EL (cell line): Measurements from ENCODE around the gene SZT2.

ENCODE experiments used
- DNase-seq: peaks from one replicate; pipeline ENCODE4 v3.0.0-alpha.2; 2016

SZT2 gene

GRCh38 chr1:43460988-43461693, 71.4 kb downstream of the SZT2 start:
- DNase-seq = no peak

GRCh38 chr1:43463479-43463878, 73.8 kb downstream of the SZT2 start:
- no peak for DNase-seq

GRCh38 chr1:43464681-43465504, 75.2 kb downstream of the SZT2 start:
- no peak for DNase-seq

- no peak for DNase-seq
Observed at GRCh38 chr1:43465505-43466067, 75.9 kb downstream of the SZT2 start.

- no peak for DNase-seq
Observed at GRCh38 chr1:43466403-43466802, 76.7 kb downstream of the SZT2 start.

- no peak for DNase-seq
Observed at GRCh38 chr1:43468414-43468813, 78.7 kb downstream of the SZT2 start.

- no peak for DNase-seq
Observed at GRCh38 chr1:43469932-43470331, 80.2 kb downstream of the SZT2 start.

GRCh38 chr1:43472087-43472462, 82.4 kb downstream of the SZT2 start:
- no peak for DNase-seq

- DNase-seq = peak; percentile 98
Observed at GRCh38 chr1:43472463-43473151, 82.9 kb downstream of the SZT2 start.

GRCh38 chr1:43473463-43473862, 83.8 kb downstream of the SZT2 start:
- DNase-seq = no peak

GRCh38 chr1:43475611-43476401, 86.1 kb downstream of the SZT2 start:
- peak; percentile 85 for DNase-seq

GRCh38 chr1:43477716-43478115, 88.0 kb downstream of the SZT2 start:
- DNase-seq = no peak

- no peak for DNase-seq
Observed at GRCh38 chr1:43479414-43479813, 89.7 kb downstream of the SZT2 start.

- no peak for DNase-seq
Observed at GRCh38 chr1:43481491-43481890, 91.8 kb downstream of the SZT2 start.

- DNase-seq = no peak
Observed at GRCh38 chr1:43482215-43482614, 92.5 kb downstream of the SZT2 start.

- no peak for DNase-seq
Observed at GRCh38 chr1:43484367-43484766, 94.7 kb downstream of the SZT2 start.

- no peak for DNase-seq
Observed at GRCh38 chr1:43488165-43488564, 98.5 kb downstream of the SZT2 start.

GRCh38 chr1:43491061-43491460, 101.4 kb downstream of the SZT2 start:
- no peak for DNase-seq

- peak; percentile 83 for DNase-seq
Observed at GRCh38 chr1:43492826-43493225, 103.1 kb downstream of the SZT2 start.

- DNase-seq = peak; percentile 63
Observed at GRCh38 chr1:43493661-43494450, 104.2 kb downstream of the SZT2 start.

GRCh38 chr1:43495204-43495603, 105.5 kb downstream of the SZT2 start:
- DNase-seq = no peak

GRCh38 chr1:43499898-43500297, 110.2 kb downstream of the SZT2 start:
- no peak for DNase-seq
